NCI-H748 (cell line): Measurements from ENCODE around the gene CSTA.
A peak's percentile ranks its signal among the peaks of the same experiment; 100 is the strongest.

Experiments used
- DNase-seq: peaks from one replicate; lab custom pipeline; 2025; ENCODE audit not compliant: unreplicated experiment; lab: John Stamatoyannopoulos, UW

Gene CSTA

GRCh38 chr3:122374034-122374433, 49.0 kb downstream of the CSTA start:
- no peak for DNase-seq

DNA sequence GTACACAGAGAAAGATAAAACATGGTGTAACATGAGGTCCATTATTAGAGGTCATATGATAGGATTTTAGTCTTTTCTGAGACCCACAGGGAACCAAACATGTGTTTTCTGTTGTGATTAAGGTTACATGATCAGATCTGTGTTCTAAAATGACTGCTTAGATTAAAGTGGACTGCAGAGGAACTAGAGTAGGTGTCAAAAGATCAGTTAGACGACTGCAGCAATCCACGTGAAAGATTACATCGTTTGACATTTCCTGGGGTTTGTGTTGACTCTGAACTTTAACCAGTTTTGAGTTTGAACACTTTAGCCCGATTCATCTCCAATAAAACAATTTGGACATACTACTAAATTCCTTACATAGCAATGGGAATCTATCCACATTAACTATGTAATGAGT, 52.9 kb downstream of the CSTA start:
- no peak for DNase-seq

- DNase-seq, result peak; percentile 86
Observed at GRCh38 chr3:122382888-122383666, 58.0 kb downstream of the CSTA start, which contains the start of gene MIX23. TSS of gene MIX23 (minus strand) at chr3:122383231. CDS start at chr3:122383224, 7 bp downstream.

GRCh38 chr3:122383771-122384697, 59.0 kb downstream of the CSTA start, which contains the start of gene FAM162A:
TSS of gene FAM162A (plus strand) at chr3:122384182. CDS start at chr3:122384266, 84 bp downstream.
- peak; percentile 92 for DNase-seq

GRCh38 chr3:122387709-122388108, 62.7 kb downstream of the CSTA start:
- DNase-seq, result no peak

DNA sequence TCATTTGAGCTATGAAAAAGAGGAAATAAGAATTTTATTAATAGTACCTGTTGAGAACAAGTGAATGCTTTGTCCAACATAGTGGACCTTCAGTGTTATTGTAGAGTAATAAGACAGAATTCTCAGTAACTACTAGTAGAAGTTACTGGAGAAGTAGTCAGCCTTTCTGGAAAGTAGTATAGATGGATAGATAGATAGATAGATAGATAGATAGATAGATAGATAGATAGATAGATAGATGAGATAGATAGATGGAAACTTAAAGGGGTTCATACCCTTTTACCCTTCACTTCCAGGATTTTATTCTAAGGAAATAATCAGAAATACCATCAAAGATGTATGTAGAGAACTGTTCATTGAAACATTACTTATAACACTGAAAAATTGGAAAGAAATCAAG, 64.1 kb downstream of the CSTA start:
- no peak for DNase-seq

DNA sequence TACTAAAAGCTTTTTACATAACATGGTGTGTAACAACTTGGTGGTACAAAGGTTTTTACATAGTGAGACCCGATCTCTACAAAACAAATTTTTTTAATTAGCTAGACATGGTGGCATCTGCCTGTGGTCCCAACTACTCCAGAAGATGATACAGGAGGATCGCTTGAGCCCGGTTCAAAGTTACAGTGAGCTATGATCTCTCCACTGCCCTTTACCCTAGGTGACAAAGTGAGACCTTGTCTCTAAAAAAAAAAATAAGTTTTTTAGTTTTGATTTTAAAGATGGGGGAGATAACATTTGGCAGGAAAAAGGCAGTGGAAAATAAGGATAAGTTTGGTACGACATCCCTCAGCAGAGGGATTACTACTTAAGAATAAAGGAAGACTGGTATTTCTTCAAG, 64.8 kb downstream of the CSTA start:
- no peak for DNase-seq

GRCh38 chr3:122390665-122391064, 65.6 kb downstream of the CSTA start:
- no peak for DNase-seq
